Measurements from ENCODE around the gene PARP6.

GRCh38 chr15:72205896-72206676 is 66.3 kb downstream of the PARP6 start:
- TF ChIP-seq MXI1 (conservative IDR thresholded peaks at IDR 0.05; ENCODE audit: poor library complexity, severe bottlenecking) (no peak), EZH2 (IDR thresholded peaks at IDR 0.05; ENCODE audit: borderline replicate concordance, insufficient read depth, low read length, poor library complexity, severe bottlenecking) (no peak)
- TF ChIP-seq, protein P1, sequence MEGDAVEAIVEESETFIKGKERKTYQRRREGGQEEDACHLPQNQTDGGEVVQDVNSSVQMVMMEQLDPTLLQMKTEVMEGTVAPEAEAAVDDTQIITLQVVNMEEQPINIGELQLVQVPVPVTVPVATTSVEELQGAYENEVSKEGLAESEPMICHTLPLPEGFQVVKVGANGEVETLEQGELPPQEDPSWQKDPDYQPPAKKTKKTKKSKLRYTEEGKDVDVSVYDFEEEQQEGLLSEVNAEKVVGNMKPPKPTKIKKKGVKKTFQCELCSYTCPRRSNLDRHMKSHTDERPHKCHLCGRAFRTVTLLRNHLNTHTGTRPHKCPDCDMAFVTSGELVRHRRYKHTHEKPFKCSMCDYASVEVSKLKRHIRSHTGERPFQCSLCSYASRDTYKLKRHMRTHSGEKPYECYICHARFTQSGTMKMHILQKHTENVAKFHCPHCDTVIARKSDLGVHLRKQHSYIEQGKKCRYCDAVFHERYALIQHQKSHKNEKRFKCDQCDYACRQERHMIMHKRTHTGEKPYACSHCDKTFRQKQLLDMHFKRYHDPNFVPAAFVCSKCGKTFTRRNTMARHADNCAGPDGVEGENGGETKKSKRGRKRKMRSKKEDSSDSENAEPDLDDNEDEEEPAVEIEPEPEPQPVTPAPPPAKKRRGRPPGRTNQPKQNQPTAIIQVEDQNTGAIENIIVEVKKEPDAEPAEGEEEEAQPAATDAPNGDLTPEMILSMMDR (IDR thresholded peaks at IDR 0.05; ENCODE audit: poor library complexity, severe bottlenecking) = no peak

Data from neural cell (in vitro differentiated cells).